ENCODE results near the gene PLD2.
"Not testable (repeated sequence)": the region's sequence is repeated elsewhere in the genome, so short reads cannot be mapped to it uniquely, and the experiment has no call there.

The PLD2 gene

GRCh38 chr17:4853208-4853671 is 46.3 kb downstream of the PLD2 start:
- no peak for FAIRE-seq

GRCh38 chr17:4854111-4854681 is 47.2 kb downstream of the PLD2 start:
- no peak for FAIRE-seq
- no peak for DNase-seq (ENCODE audit: insufficient read length)
- TF ChIP-seq POLR2AphosphoS5 (IDR thresholded peaks at IDR 0.05; ENCODE audit: low read depth, low read length) (no peak), POLR2A (IDR thresholded peaks at IDR 0.05; ENCODE audit: low read depth, low read length) (no peak), TAF1 (IDR thresholded peaks at IDR 0.05; ENCODE audit: borderline replicate concordance, low read depth, low read length) (no peak)

More at GRCh38 chr17:4853208-4853671, 46.3 kb downstream of the PLD2 start:
- TF ChIP-seq POLR2A (IDR thresholded peaks at IDR 0.05; ENCODE audit: low read depth, low read length) (no peak), POLR2AphosphoS5 (IDR thresholded peaks at IDR 0.05; ENCODE audit: low read depth, low read length) (no peak), TAF1 (IDR thresholded peaks at IDR 0.05; ENCODE audit: borderline replicate concordance, low read depth, low read length) (no peak)
- DNase-seq (ENCODE audit: insufficient read length): no peak

GRCh38 chr17:4856271-4856936 is 49.5 kb downstream of the PLD2 start:
- DNase-seq (ENCODE audit: insufficient read length) (no peak), FAIRE-seq (no peak)
- TF ChIP-seq POLR2AphosphoS5 (IDR thresholded peaks at IDR 0.05; ENCODE audit: low read depth, low read length): no peak

GRCh38 chr17:4856937-4857314 is 50.0 kb downstream of the PLD2 start:
- DNase-seq (ENCODE audit: insufficient read length) (no peak), FAIRE-seq (no peak)
- TF ChIP-seq TAF1 (IDR thresholded peaks at IDR 0.05; ENCODE audit: borderline replicate concordance, low read depth, low read length): no peak
- no peak for TF ChIP-seq POLR2AphosphoS5 (IDR thresholded peaks at IDR 0.05; ENCODE audit: low read depth, low read length)
- no peak for TF ChIP-seq POLR2A (IDR thresholded peaks at IDR 0.05; ENCODE audit: low read depth, low read length)

GRCh38 chr17:4857347-4857746 is 50.4 kb downstream of the PLD2 start:
- not testable (repeated sequence) for FAIRE-seq; DNase-seq (ENCODE audit: insufficient read length)

- DNase-seq (ENCODE audit: insufficient read length): no peak
- TF ChIP-seq POLR2AphosphoS5 (IDR thresholded peaks at IDR 0.05; ENCODE audit: low read depth, low read length): no peak
- no peak for TF ChIP-seq TAF1 (IDR thresholded peaks at IDR 0.05; ENCODE audit: borderline replicate concordance, low read depth, low read length)
- TF ChIP-seq POLR2A (IDR thresholded peaks at IDR 0.05; ENCODE audit: low read depth, low read length): no peak
- FAIRE-seq: no peak
Measured at GRCh38 chr17:4858068-4858881, 51.3 kb downstream of the PLD2 start.

GRCh38 chr17:4858882-4859260 is 51.9 kb downstream of the PLD2 start:
- DNase-seq (ENCODE audit: insufficient read length) (no peak), FAIRE-seq (no peak)
- TF ChIP-seq POLR2AphosphoS5 (IDR thresholded peaks at IDR 0.05; ENCODE audit: low read depth, low read length) (no peak), POLR2A (IDR thresholded peaks at IDR 0.05; ENCODE audit: low read depth, low read length) (no peak), TAF1 (IDR thresholded peaks at IDR 0.05; ENCODE audit: borderline replicate concordance, low read depth, low read length) (no peak)

GRCh38 chr17:4859816-4860625 is 53.1 kb downstream of the PLD2 start:
- no peak for TF ChIP-seq TAF1 (IDR thresholded peaks at IDR 0.05; ENCODE audit: borderline replicate concordance, low read depth, low read length)
- no peak for TF ChIP-seq POLR2A (IDR thresholded peaks at IDR 0.05; ENCODE audit: low read depth, low read length)
- no peak for TF ChIP-seq POLR2AphosphoS5 (IDR thresholded peaks at IDR 0.05; ENCODE audit: low read depth, low read length)
- no peak for DNase-seq (ENCODE audit: insufficient read length)
- no peak for FAIRE-seq

GRCh38 chr17:4860651-4861050 is 53.7 kb downstream of the PLD2 start:
- no peak for DNase-seq (ENCODE audit: insufficient read length)
- no peak for FAIRE-seq
- TF ChIP-seq TAF1 (IDR thresholded peaks at IDR 0.05; ENCODE audit: borderline replicate concordance, low read depth, low read length) (no peak), POLR2AphosphoS5 (IDR thresholded peaks at IDR 0.05; ENCODE audit: low read depth, low read length) (no peak), POLR2A (IDR thresholded peaks at IDR 0.05; ENCODE audit: low read depth, low read length) (no peak)

- FAIRE-seq (no peak), DNase-seq (ENCODE audit: insufficient read length) (no peak)
- TF ChIP-seq POLR2AphosphoS5 (IDR thresholded peaks at IDR 0.05; ENCODE audit: low read depth, low read length) (no peak), TAF1 (IDR thresholded peaks at IDR 0.05; ENCODE audit: borderline replicate concordance, low read depth, low read length) (no peak), POLR2A (IDR thresholded peaks at IDR 0.05; ENCODE audit: low read depth, low read length) (no peak)
Measured at GRCh38 chr17:4861052-4861451, 54.1 kb downstream of the PLD2 start.

- no peak for TF ChIP-seq POLR2AphosphoS5 (IDR thresholded peaks at IDR 0.05; ENCODE audit: low read depth, low read length)
- TF ChIP-seq TAF1 (IDR thresholded peaks at IDR 0.05; ENCODE audit: borderline replicate concordance, low read depth, low read length): no peak
- TF ChIP-seq POLR2A (IDR thresholded peaks at IDR 0.05; ENCODE audit: low read depth, low read length): no peak
- FAIRE-seq: no peak
- no peak for DNase-seq (ENCODE audit: insufficient read length)
Measured at GRCh38 chr17:4862720-4863119, 55.8 kb downstream of the PLD2 start.
